ENCODE data around the gene MYO3B. TPM values are rescaled to one million over a fixed set of nuclear protein-coding genes. Genes with fewer than 3 reads are reported as not detected.

Gene MYO3B
- total RNA-seq, 1 experiment from 2014 or later = 0.63 TPM

DNA sequence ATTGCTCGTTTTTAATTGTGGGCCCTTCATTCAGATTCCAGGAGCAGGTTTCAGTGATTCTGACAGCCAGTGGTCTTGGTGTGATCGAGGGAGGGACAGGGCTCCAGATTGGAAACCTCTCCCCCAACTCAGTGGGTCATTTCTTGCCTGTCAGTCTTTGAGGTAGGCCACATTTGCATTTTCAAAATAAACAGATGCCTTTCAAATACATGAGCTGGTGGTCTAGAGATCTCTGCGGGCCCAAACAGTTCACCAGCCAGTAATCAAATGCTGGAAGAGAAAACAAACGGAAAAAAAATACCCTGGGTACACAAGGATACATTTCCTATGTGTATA is 326.8 kb downstream of the MYO3B start:
- no peaks in the 10 kb centered on the region for H4K20me1 ChIP-seq (ENCODE audit: control insufficient read depth, insufficient read depth, insufficient read length)
- Mint-ChIP-seq H3K27ac (peak overlapping the region in 1 of 3 experiments; percentile 68; a peak in 3 of 7 replicates), H3K4me1 (peaks cover 54 to 59% of the 10 kb centered on the region in 2 experiments), H3K36me3 (ENCODE audit: insufficient read depth in 1 of 3, low read depth in 3 of 3) (no peaks in the 10 kb centered on the region), H3K9me3 (no peaks in the 10 kb centered on the region), H3K27me3 (ENCODE audit: low read depth) (peaks cover 41% of the 10 kb centered on the region), H3K4me3 (peak overlapping the region in 1 of 2 experiments; percentile 45; a peak in 2 of 5 replicates)
- H3K27me3 ChIP-seq (ENCODE audit: insufficient read depth, low read length) = no peaks in the 10 kb centered on the region; the same call in 1 of the 2 replicates
- peaks cover 6% of the 10 kb centered on the region for H3K23me2 ChIP-seq (ENCODE audit: insufficient read length, low read depth, low read length, poor library complexity, severe bottlenecking)
- H3K79me1 ChIP-seq (ENCODE audit: insufficient read depth, low read depth, low read length, poor library complexity, severe bottlenecking) = no peaks in the 10 kb centered on the region
- H3T11ph ChIP-seq (ENCODE audit: low read length) = no peak overlapping the region
- no peak overlapping the region for H4K5ac ChIP-seq (ENCODE audit: insufficient read length, low read depth, low read length)
- no peak for DNase-seq
- H2AFZ ChIP-seq (ENCODE audit: low read length) = no peak overlapping the region
- TF ChIP-seq, protein P1, sequence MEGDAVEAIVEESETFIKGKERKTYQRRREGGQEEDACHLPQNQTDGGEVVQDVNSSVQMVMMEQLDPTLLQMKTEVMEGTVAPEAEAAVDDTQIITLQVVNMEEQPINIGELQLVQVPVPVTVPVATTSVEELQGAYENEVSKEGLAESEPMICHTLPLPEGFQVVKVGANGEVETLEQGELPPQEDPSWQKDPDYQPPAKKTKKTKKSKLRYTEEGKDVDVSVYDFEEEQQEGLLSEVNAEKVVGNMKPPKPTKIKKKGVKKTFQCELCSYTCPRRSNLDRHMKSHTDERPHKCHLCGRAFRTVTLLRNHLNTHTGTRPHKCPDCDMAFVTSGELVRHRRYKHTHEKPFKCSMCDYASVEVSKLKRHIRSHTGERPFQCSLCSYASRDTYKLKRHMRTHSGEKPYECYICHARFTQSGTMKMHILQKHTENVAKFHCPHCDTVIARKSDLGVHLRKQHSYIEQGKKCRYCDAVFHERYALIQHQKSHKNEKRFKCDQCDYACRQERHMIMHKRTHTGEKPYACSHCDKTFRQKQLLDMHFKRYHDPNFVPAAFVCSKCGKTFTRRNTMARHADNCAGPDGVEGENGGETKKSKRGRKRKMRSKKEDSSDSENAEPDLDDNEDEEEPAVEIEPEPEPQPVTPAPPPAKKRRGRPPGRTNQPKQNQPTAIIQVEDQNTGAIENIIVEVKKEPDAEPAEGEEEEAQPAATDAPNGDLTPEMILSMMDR (conservative IDR thresholded peaks at IDR 0.05) = no peak
- no peak overlapping the region for H3K27ac ChIP-seq (ENCODE audit: insufficient read length, low read depth, low read length)
- H3K4me2 ChIP-seq (ENCODE audit: insufficient read depth, insufficient read length, low read length) = peak overlapping the region; percentile 31
- no peak overlapping the region for H3K4ac ChIP-seq (ENCODE audit: low read depth, low read length)
- no peaks in the 10 kb centered on the region for H3K9me3 ChIP-seq (ENCODE audit: control insufficient read depth, low read depth, low read length)
- H2AK5ac ChIP-seq (ENCODE audit: insufficient read length, low read length) = no peak overlapping the region
- no peak overlapping the region for H2BK20ac ChIP-seq (ENCODE audit: low read depth, low read length, poor library complexity, severe bottlenecking)
- no peak overlapping the region for H3K9ac ChIP-seq (ENCODE audit: extremely low read depth, insufficient read length, low read length)
- no CpG with 5 or more reads among the region's 4 CpGs for WGBS (ENCODE audit: extremely low coverage, insufficient read length, low lambda C conversion rate)
- no peak overlapping the region for H2BK5ac ChIP-seq (ENCODE audit: insufficient read length, low read length)
- H3K79me2 ChIP-seq (ENCODE audit: insufficient read depth, low read length) = no peaks in the 10 kb centered on the region
- H2BK120ac ChIP-seq (ENCODE audit: low read depth, low read length, poor library complexity, severe bottlenecking) = no peak overlapping the region
- no peak overlapping the region for H3K18ac ChIP-seq (ENCODE audit: insufficient read length, low read depth, low read length)
- no peak overlapping the region for H4K91ac ChIP-seq (ENCODE audit: insufficient read length, low read depth, low read length)
- no peak overlapping the region for H2BK15ac ChIP-seq (ENCODE audit: low read depth, low read length)
- H4K8ac ChIP-seq (replicated peaks; ENCODE audit: insufficient read length, low read depth, low read length) = no peak overlapping the region
- H2BK12ac ChIP-seq (ENCODE audit: insufficient read length, low read depth, low read length) = no peak overlapping the region
- no peak overlapping the region for H3K56ac ChIP-seq (ENCODE audit: insufficient read length, low read depth, low read length)
- H3K4me1 ChIP-seq (ENCODE audit: insufficient read depth, low read length) = peaks cover 27% of the 10 kb centered on the region
- H3K14ac ChIP-seq (ENCODE audit: insufficient read depth, low read length) = no peak overlapping the region
- no peak overlapping the region for H3K23ac ChIP-seq (ENCODE audit: insufficient read length, low read depth, low read length)

Data from H9 (cell line).